Measurements from ENCODE around the gene C3orf70.
"Not testable (repeated sequence)": the region's sequence is repeated elsewhere in the genome, so short reads cannot be mapped to it uniquely, and the experiment has no call there.

C3orf70 gene

GRCh38 chr3:185151101-185151963 lies 1.5 kb downstream of the C3orf70 start:
- no peak for DNase-seq (ENCODE audit: low read depth in 2 of 2)

- no peak for DNase-seq (ENCODE audit: low read depth in 2 of 2)
Observed at GRCh38 chr3:185150561-185150960, 2.3 kb downstream of the C3orf70 start.

DNA sequence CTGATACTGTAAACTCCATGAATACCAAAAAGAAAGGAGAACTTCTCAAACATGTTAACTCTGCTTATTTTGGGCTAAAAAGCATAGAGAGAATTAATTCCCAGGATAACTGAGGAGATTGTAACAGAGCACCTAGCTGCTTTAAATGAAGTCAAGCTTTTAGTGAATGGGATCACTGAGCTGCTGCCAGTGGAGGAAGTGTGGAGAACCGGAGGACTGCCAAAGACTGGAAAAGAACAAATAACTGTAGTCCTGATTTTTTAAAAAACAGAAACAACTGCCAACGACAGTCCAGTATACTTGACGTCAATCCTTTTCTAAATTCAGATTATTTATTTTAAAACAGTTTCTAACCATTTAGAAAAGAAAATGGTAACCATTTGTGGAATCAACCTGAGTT lies 3.3 kb downstream of the C3orf70 start:
- DNase-seq (ENCODE audit: low read depth in 2 of 2) = no peak

GRCh38 chr3:185145511-185145910 lies 7.3 kb downstream of the C3orf70 start:
- no peak for DNase-seq (ENCODE audit: low read depth in 2 of 2)

- DNase-seq (ENCODE audit: low read depth in 2 of 2) = no peak
Observed at GRCh38 chr3:185144784-185145183, 8.1 kb downstream of the C3orf70 start.

- DNase-seq (ENCODE audit: low read depth in 2 of 2) = no peak
Observed at GRCh38 chr3:185137821-185138220, 15.0 kb downstream of the C3orf70 start.

GRCh38 chr3:185134509-185134908 lies 18.4 kb downstream of the C3orf70 start:
- DNase-seq (ENCODE audit: low read depth in 2 of 2) = no peak

DNA sequence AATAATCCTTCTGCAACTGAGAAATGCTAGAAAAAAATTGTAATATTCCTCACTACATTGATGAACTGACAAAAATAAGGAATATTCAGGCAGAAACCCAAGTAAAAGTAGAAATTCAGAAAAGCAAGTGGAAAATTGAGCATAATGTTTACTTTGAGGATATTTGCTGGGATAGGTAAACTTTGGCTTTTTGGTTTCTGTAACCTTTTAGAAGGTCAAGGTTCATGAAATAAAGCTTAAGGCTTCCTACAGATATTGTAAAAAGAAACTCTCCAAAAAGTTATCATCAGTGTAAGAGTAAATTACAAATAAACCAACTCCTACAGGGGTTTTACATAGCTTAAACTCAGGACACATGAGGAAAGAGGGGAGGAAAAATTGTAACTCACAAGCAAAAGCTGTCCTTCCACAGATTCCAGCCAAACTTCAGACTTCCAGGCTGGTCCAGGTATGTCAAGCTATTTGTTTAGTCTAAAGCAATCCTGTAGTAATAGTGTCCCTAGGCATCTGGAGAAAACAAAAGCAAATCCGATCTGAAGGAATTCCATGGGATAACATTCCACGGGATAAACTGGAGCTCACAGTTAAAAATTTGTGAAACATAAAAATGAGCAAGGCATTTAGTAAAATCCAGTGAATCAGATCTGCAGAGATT lies 21.1 kb downstream of the C3orf70 start:
- DNase-seq (ENCODE audit: low read depth in 2 of 2) = no peak

GRCh38 chr3:185129083-185129482 lies 23.8 kb downstream of the C3orf70 start:
- no peak for DNase-seq (ENCODE audit: low read depth in 2 of 2)

DNA sequence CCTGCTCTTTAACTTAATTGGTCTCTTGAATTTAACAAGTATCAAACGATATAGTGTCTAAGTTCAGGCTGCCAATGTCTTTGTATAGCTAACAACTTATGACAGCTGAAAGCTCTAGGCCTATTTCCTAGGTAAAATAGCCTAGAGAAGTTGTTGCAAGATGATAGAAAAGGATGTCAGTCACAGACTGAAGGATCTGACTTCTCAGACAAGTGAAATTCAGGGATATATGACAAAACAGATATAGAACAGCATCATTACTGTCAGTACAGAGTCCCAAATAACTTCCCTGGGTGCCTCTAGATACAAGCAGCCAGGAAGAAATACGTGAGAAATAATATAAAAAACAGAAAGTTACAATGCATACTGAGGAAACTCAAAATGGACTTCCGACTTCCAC lies 26.7 kb downstream of the C3orf70 start:
- no peak for DNase-seq (ENCODE audit: low read depth in 2 of 2)

GRCh38 chr3:185120126-185120525 lies 32.7 kb downstream of the C3orf70 start:
- DNase-seq (ENCODE audit: low read depth in 2 of 2) = no peak

GRCh38 chr3:185115371-185115770 lies 37.5 kb downstream of the C3orf70 start:
- DNase-seq (ENCODE audit: low read depth in 2 of 2) = no peak

DNA sequence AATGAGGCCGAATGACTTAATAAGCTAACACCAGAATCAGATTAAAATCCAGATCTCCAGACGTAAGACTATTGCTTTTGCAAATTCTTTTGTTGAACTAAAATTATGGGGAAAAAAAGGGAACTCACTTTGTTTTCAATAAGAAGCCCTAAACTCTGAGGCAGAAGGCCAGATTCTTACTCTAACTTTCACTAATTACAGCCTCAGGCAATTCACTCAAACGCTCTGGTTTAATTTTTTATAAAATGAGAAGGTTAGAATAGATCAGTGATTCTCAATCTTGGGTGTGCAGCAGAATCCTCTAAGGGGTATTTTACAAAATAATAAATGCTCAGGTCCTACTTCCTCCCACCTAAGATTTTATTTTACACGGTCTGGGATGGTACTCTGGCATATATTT lies 38.1 kb downstream of the C3orf70 start:
- DNase-seq (ENCODE audit: low read depth in 2 of 2) = no peak

DNA sequence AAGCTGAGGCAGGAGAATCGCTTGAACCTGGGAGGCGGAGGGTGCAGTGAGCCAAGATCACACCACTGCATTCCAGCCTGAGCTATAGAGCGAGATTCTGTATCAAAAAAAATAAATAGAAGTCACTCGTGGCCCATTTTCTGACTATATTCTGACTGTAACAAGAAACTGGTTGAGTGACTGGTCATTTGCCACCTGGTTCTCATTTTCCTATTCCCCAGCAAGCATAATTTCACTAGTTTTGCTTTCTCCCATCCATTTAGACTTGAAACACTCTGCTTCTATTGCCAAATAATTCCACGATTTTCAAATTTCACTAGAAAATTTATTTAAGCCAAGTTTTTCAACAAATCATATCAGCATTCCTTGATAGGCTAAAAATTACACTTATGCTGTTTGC lies 40.7 kb downstream of the C3orf70 start:
- no peak for DNase-seq (ENCODE audit: low read depth in 2 of 2)

DNA sequence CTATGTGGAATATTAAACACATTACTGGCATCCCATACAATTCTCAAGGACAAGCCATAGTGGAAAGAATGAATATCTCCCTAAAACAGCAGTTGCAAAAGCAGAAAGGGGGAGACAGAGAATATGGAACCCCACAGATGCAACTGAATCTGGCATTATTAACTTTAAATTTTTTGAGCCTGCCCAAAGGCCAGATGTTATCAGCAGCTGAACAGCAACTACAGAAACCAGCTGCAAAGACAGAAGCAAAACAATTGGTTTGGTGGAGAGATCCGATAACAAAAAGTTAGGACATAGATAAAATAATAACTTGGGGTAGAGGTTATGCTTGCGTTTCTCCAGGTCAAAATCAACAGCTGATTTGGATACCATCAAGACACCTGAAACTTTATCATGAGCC lies 43.8 kb downstream of the C3orf70 start:
- not testable (repeated sequence) for DNase-seq (ENCODE audit: low read depth in 2 of 2)

- DNase-seq (ENCODE audit: low read depth in 2 of 2) = not testable (repeated sequence)
Observed at GRCh38 chr3:185106256-185106890, 46.5 kb downstream of the C3orf70 start.

DNA sequence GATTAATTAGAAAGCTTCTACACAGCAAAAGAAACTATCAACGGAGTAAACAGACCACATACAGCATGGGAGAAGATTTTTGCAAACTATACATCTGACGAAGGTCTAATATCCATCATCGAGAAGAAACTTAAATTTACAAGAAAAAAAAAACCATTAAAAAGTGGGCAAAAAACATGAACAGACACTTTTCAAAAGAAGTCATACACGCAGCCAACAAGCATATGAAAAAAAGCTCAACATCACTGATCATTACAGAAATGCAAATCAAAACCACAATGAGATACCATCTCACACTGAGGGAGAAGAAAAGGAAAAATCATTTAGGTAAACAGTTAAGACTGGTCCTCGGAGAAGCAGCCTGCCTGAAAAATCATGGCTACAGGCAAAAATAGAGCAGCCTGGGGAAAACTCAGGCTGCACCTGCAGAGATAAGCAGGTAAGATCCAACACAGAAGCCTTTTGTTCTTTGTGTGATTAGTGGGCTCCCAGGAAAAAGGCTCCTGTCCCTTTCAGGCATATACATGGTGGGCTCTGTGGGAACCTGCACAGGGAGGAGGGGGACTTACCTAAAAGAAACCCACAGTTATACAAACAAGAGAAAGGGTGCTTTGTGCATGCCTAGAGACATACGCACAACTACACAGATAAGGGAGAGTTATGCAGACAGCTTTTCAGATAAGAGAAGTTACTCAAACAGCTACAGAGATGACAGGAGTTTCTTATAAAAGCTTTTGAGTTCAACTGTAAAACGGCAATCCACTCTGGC lies 49.3 kb downstream of the C3orf70 start:
- no peak for DNase-seq (ENCODE audit: low read depth in 2 of 2)

GRCh38 chr3:185094697-185095096 lies 58.2 kb downstream of the C3orf70 start:
- no peak for DNase-seq (ENCODE audit: low read depth in 2 of 2)

- DNase-seq (ENCODE audit: low read depth in 2 of 2) = no peak
Observed at GRCh38 chr3:185093116-185093515, 59.7 kb downstream of the C3orf70 start.

DNA sequence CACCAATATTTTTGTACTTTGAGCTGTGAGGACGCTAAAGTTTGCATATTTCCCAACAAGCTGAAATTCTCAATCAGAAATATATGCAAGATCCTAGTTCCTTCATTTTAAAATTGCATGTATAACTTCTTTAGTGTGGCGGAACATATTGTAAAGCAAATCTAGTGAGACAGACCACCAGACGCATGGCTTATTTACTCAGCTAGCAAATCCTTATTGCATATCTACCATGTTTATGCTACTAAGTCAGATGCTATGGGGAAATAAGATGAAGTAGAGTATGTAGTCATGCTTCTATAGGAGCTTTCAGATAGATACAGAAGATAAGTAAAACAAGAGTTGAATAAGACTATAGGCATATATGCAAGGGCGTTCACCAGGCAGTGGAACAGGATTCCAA lies 62.0 kb downstream of the C3orf70 start:
- no peak for DNase-seq (ENCODE audit: low read depth in 2 of 2)

GRCh38 chr3:185089751-185090150 lies 63.1 kb downstream of the C3orf70 start:
- no peak for DNase-seq (ENCODE audit: low read depth in 2 of 2)

DNA sequence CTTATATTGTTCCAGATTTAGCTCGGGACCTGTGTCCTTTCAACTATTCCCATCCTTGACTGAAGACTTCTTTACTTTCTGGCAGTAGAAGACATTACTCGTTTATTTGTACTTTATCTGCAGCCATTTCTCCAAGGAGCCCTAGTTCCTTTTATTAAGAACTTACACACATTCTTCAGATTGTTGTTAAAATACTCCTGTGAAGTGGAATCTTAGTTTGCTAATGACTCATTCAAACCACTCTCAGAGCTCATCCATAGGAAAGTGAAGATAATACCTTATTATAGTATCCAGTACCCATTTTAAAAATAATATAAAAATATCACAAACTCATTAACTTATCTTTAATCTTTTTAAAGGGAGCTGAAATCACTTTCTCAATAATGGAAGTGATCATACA lies 63.5 kb downstream of the C3orf70 start:
- DNase-seq (ENCODE audit: low read depth in 2 of 2) = no peak

All from stimulated activated CD8-positive, alpha-beta memory T cell treated with anti-CD3 and anti-CD28 coated beads, Interleukin-15, amount 100 ng/mL, for 48 hours (primary cell).